Measurements from ENCODE around the gene SUGP1. TPM values are rescaled to one million over a fixed set of nuclear protein-coding genes. Genes with fewer than 3 reads are reported as not detected.
"Not testable (repeated sequence)": the region's sequence is repeated elsewhere in the genome, so short reads cannot be mapped to it uniquely, and the experiment has no call there.

The SUGP1 gene
- total RNA-seq, 2 experiments from 2014 or later: 49.4 to 62.0 TPM

- no peak overlapping the region for H3K4me3 Mint-ChIP-seq
- H3K27ac Mint-ChIP-seq: no peak overlapping the region
- CTCF ChIA-PET: interaction anchor here (0.7 to 0.9 kb wide), 2 partner anchors 82 to 263 kb away, joined by 3 to 5 read pairs; no protein-coding TSS in a partner anchor
- peaks cover 23% of the 10 kb centered on the region for H3K36me3 Mint-ChIP-seq (ENCODE audit: low read depth)
- no peak for ATAC-seq
- intact Hi-C loops (cut with DNase I, micrococcal nuclease): no loop called here
- H3K27me3 Mint-ChIP-seq: no peaks in the 10 kb centered on the region
- H3K4me1 Mint-ChIP-seq: peaks cover 3% of the 10 kb centered on the region
- POLR2A ChIA-PET: interaction anchor here (0.5 to 0.8 kb wide), 2 partner anchors 53 to 1998 kb away, joined by 4 to 10 read pairs; partner anchors contain the start of gene GATAD2A
- H3K9me3 Mint-ChIP-seq (ENCODE audit: low read depth): no peaks in the 10 kb centered on the region
- no peak for DNase-seq
These were observed 32.5 kb upstream of the SUGP1 start for GRCh38 chr19:19352823-19353222.

- H3K36me3 Mint-ChIP-seq (ENCODE audit: low read depth): peaks cover 33% of the 10 kb centered on the region
- intact Hi-C loops (cut with DNase I, micrococcal nuclease); H3K4me3 Mint-ChIP-seq; H3K27ac Mint-ChIP-seq; H3K9me3 Mint-ChIP-seq (ENCODE audit: low read depth); POLR2A ChIA-PET; ATAC-seq; H3K27me3 Mint-ChIP-seq; CTCF ChIA-PET; DNase-seq; H3K4me1 Mint-ChIP-seq: not testable (repeated sequence)
These were observed 30.4 kb upstream of the SUGP1 start for GRCh38 chr19:19350756-19351155.

GRCh38 chr19:19349365-19349764 lies 29.1 kb upstream of the SUGP1 start:
- peaks cover 40% of the 10 kb centered on the region for H3K36me3 Mint-ChIP-seq (ENCODE audit: low read depth)
- H3K9me3 Mint-ChIP-seq (ENCODE audit: low read depth): no peaks in the 10 kb centered on the region
- H3K4me3 Mint-ChIP-seq: no peak overlapping the region
- POLR2A ChIA-PET: no interaction called here
- no peaks in the 10 kb centered on the region for H3K4me1 Mint-ChIP-seq
- no peak for ATAC-seq
- no peak for DNase-seq
- H3K27ac Mint-ChIP-seq: no peak overlapping the region
- H3K27me3 Mint-ChIP-seq: no peaks in the 10 kb centered on the region
- intact Hi-C loops (cut with DNase I, micrococcal nuclease): no loop called here
- CTCF ChIA-PET: no interaction called here

DNA sequence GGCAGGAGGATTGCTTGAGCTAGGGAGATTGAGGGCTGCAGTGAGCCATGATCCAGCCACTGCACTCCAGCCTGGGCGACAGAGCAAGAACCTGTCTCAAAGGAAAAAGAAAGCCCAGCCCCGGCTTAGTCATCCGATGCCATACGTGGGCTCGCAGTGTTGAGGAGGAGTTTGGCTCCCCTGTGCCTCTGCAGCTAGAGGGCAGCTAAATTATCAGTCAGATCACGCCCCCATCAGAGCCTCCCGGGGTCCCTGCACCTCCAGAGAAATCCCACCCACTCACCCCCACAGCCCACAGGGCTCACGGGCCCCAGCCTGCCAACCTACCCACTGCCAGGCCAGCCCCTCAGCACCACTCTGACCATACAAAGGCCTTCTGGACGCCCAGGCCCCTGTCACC lies 28.0 kb upstream of the SUGP1 start:
- Mint-ChIP-seq H3K27ac (no peak overlapping the region), H3K36me3 (ENCODE audit: low read depth) (peaks cover 34% of the 10 kb centered on the region), H3K27me3 (no peaks in the 10 kb centered on the region), H3K9me3 (ENCODE audit: low read depth) (no peaks in the 10 kb centered on the region), H3K4me3 (no peak overlapping the region), H3K4me1 (no peaks in the 10 kb centered on the region)
- POLR2A ChIA-PET: no interaction called here
- CTCF ChIA-PET: interaction anchor here (1.3 to 1.5 kb wide), 2 partner anchors 14 to 18 kb away, joined by 3 to 4 read pairs; no protein-coding TSS in a partner anchor
- ATAC-seq (no peak), DNase-seq (no peak)
- intact Hi-C loops (cut with DNase I, micrococcal nuclease): no loop called here

- no peak overlapping the region for H3K27ac Mint-ChIP-seq
- no peaks in the 10 kb centered on the region for H3K27me3 Mint-ChIP-seq
- no peak for DNase-seq
- peaks cover 34% of the 10 kb centered on the region for H3K36me3 Mint-ChIP-seq (ENCODE audit: low read depth)
- H3K9me3 Mint-ChIP-seq (ENCODE audit: low read depth): no peaks in the 10 kb centered on the region
- no peak for ATAC-seq
- intact Hi-C loops (cut with DNase I, micrococcal nuclease): no loop called here
- CTCF ChIA-PET: interaction anchor here (1.0 to 1.5 kb wide), 4 partner anchors 14 to 26 kb away, joined by 3 to 4 read pairs (median 4); no protein-coding TSS in a partner anchor
- no peak overlapping the region for H3K4me3 Mint-ChIP-seq
- POLR2A ChIA-PET: interaction anchor here (0.6 kb wide), 1 partner anchor 21 kb away, joined by 3 read pairs; no protein-coding TSS in a partner anchor
- H3K4me1 Mint-ChIP-seq: no peaks in the 10 kb centered on the region
These were observed 27.2 kb upstream of the SUGP1 start for GRCh38 chr19:19347401-19348110.

GRCh38 chr19:19345970-19346369 lies 25.7 kb upstream of the SUGP1 start:
- Mint-ChIP-seq H3K27me3 (no peaks in the 10 kb centered on the region), H3K9me3 (ENCODE audit: low read depth) (no peaks in the 10 kb centered on the region), H3K4me3 (no peak overlapping the region), H3K27ac (no peak overlapping the region), H3K36me3 (ENCODE audit: low read depth) (peaks cover 30% of the 10 kb centered on the region), H3K4me1 (no peaks in the 10 kb centered on the region)
- DNase-seq (no peak), ATAC-seq (no peak)
- CTCF ChIA-PET: no interaction called here
- intact Hi-C loops (cut with DNase I, micrococcal nuclease): no loop called here
- POLR2A ChIA-PET: no interaction called here

DNA sequence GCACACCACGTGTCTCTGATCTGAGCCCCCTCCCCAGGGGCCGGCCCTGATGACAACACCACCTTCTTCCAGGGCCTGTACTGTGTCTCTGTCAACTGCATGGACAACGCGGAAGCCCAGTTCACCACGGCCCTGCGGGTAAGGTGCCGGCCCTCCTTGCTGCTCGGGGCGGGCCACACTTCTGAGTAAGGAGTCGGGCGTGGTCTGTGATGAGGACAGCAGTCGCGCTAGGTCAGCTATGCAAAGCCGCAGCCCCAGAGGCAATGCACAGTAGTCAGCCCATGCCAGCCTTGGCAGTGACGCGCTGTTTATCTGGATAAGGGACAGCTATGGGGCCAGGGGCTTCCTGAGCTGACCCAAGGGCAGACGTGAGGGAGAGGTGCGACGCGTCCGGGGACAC lies 24.9 kb upstream of the SUGP1 start:
- peaks cover 30% of the 10 kb centered on the region for H3K36me3 Mint-ChIP-seq (ENCODE audit: low read depth)
- no peaks in the 10 kb centered on the region for H3K27me3 Mint-ChIP-seq
- H3K27ac Mint-ChIP-seq: no peak overlapping the region
- ATAC-seq: no peak
- H3K4me3 Mint-ChIP-seq: no peak overlapping the region
- H3K4me1 Mint-ChIP-seq: no peaks in the 10 kb centered on the region
- intact Hi-C loops (cut with DNase I, micrococcal nuclease): no loop called here
- POLR2A ChIA-PET: no interaction called here
- H3K9me3 Mint-ChIP-seq (ENCODE audit: low read depth): no peaks in the 10 kb centered on the region
- CTCF ChIA-PET: no interaction called here
- no peak for DNase-seq

GRCh38 chr19:19343762-19344161 lies 23.5 kb upstream of the SUGP1 start:
- ATAC-seq (no peak), DNase-seq (no peak)
- Mint-ChIP-seq H3K9me3 (ENCODE audit: low read depth) (no peaks in the 10 kb centered on the region), H3K36me3 (ENCODE audit: low read depth) (peaks cover 24% of the 10 kb centered on the region), H3K4me1 (no peaks in the 10 kb centered on the region), H3K4me3 (no peak overlapping the region), H3K27ac (no peak overlapping the region), H3K27me3 (no peaks in the 10 kb centered on the region)
- intact Hi-C loops (cut with DNase I, micrococcal nuclease): no loop called here
- CTCF ChIA-PET: no interaction called here
- POLR2A ChIA-PET: no interaction called here

- Mint-ChIP-seq H3K4me1 (no peaks in the 10 kb centered on the region), H3K4me3 (no peak overlapping the region), H3K27ac (no peak overlapping the region), H3K36me3 (ENCODE audit: low read depth) (peaks cover 29% of the 10 kb centered on the region), H3K9me3 (ENCODE audit: low read depth) (no peaks in the 10 kb centered on the region), H3K27me3 (no peaks in the 10 kb centered on the region)
- no peak for ATAC-seq
- no peak for DNase-seq
- ChIA-PET POLR2A (no interaction called here), CTCF (interaction anchor here (0.7 kb wide), 1 partner anchor 188 kb away, joined by 3 read pairs; no protein-coding TSS in a partner anchor)
- intact Hi-C loops (cut with DNase I, micrococcal nuclease): no loop called here
These were observed 22.7 kb upstream of the SUGP1 start for GRCh38 chr19:19343016-19343362.

- Mint-ChIP-seq H3K4me1 (no peaks in the 10 kb centered on the region), H3K27ac (no peak overlapping the region), H3K9me3 (ENCODE audit: low read depth) (no peaks in the 10 kb centered on the region), H3K36me3 (ENCODE audit: low read depth) (peaks cover 30% of the 10 kb centered on the region), H3K4me3 (no peak overlapping the region), H3K27me3 (no peaks in the 10 kb centered on the region)
- DNase-seq (peak; percentile 32), ATAC-seq (peak; percentile 19)
- POLR2A ChIA-PET: no interaction called here
- CTCF ChIA-PET: no interaction called here
- intact Hi-C loops (cut with DNase I, micrococcal nuclease): no loop called here
These were observed 22.0 kb upstream of the SUGP1 start for GRCh38 chr19:19342086-19343015.

DNA sequence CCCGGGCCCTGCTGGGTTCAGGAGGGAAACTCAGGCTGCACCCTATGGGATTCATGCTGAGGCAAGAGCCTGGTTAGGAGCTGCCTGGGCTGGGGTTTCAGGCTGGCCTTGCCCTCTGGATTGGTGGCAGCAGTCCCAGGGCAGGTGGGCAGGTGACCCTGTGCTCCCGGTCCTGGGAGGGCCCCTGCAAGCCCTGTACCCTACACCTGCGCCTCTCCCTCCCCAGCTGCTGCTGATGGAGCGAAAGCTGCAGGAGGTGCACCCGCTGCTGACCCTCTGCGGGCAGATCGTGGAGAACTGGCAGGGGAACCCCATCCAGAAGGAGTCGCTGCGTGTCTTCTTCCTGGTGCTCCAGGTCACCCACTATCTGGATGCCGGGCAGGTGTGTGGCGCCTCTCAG lies 20.7 kb upstream of the SUGP1 start:
- H3K9me3 Mint-ChIP-seq (ENCODE audit: low read depth): no peaks in the 10 kb centered on the region
- intact Hi-C loops (cut with DNase I, micrococcal nuclease): no loop called here
- no peaks in the 10 kb centered on the region for H3K4me1 Mint-ChIP-seq
- POLR2A ChIA-PET: interaction anchor here (0.5 kb wide), 1 partner anchor 138 kb away, joined by 4 read pairs; the partner anchor contains the start of gene NR2C2AP
- CTCF ChIA-PET: no interaction called here
- ATAC-seq (no peak), DNase-seq (no peak)
- no peak overlapping the region for H3K27ac Mint-ChIP-seq
- H3K36me3 Mint-ChIP-seq (ENCODE audit: low read depth): peaks cover 27% of the 10 kb centered on the region
- no peak overlapping the region for H3K4me3 Mint-ChIP-seq
- no peaks in the 10 kb centered on the region for H3K27me3 Mint-ChIP-seq

DNA sequence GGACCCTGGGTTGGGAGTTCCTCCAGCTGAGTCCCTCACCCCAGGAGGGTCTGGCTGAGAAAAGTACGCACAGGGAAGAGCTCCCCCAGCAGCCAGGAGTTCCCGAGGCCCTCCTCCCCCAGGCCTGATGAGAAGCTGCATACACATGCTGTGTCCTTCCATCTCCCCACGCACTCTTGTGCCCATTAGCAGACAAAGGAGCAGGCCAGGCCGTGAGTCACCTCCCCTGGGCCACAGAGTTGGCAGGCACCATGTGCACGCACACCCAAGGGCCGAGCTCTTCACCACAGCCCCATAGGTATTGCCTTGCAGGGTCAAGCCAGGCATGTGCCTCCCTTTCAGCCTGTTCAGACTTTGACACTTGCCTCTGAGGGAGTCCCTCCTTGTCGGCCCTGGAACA lies 17.8 kb upstream of the SUGP1 start:
- peaks cover 26% of the 10 kb centered on the region for H3K36me3 Mint-ChIP-seq (ENCODE audit: low read depth)
- H3K27ac Mint-ChIP-seq: no peak overlapping the region
- ChIA-PET POLR2A (interaction anchor here (0.9 kb wide), 1 partner anchor 13 kb away, joined by 3 read pairs; no protein-coding TSS in a partner anchor), CTCF (no interaction called here)
- ATAC-seq (no peak), DNase-seq (no peak)
- H3K4me3 Mint-ChIP-seq: no peak overlapping the region
- no peaks in the 10 kb centered on the region for H3K27me3 Mint-ChIP-seq
- intact Hi-C loops (cut with DNase I, micrococcal nuclease): no loop called here
- H3K9me3 Mint-ChIP-seq (ENCODE audit: low read depth): no peaks in the 10 kb centered on the region
- no peaks in the 10 kb centered on the region for H3K4me1 Mint-ChIP-seq
